Heart right ventricle (tissue), 16 donors: ENCODE measurements around the gene NOX3. TPM values are rescaled to one million over a fixed set of nuclear protein-coding genes. Genes with fewer than 3 reads are reported as not detected.

Experiments used
- ATAC-seq, 8 donors: fragments of 200-7000 bp; cut with Tn5 transposase; one replicate each; pipeline ENCODE4 v1.9.1; 2020; ENCODE audit warnings: mild to moderate bottlenecking in 8 of 8, moderate library complexity in 8 of 8, moderate number of reproducible peaks in 1 of 8
- DNase-seq, 2 donors: peaks; one replicate each; pipeline ENCODE4 v3.0.0-alpha.2; 2020
- H3K27ac ChIP-seq, 10 donors: fragments of 200-600 bp; sonication (generic) in 2 of 10; one replicate each; pipeline versions ENCODE4 v1.5.0 to v1.8.0; 2020 to 2022; ENCODE audit warnings: mild to moderate bottlenecking in 3 of 10
- H3K27me3 ChIP-seq, 7 donors: fragments of 200-600 bp; one replicate each; pipeline ENCODE4 v1.8.0; 2021 to 2022; ENCODE audit warnings: mild to moderate bottlenecking in 2 of 7
- H3K36me3 ChIP-seq, 9 donors: fragments of 200-600 bp; sonication (generic) in 1 of 9; one replicate each; pipeline versions ENCODE4 v1.5.0 to v1.8.0; 2020 to 2022; ENCODE audit warnings: mild to moderate bottlenecking in 2 of 9
- H3K4me1 ChIP-seq, 9 donors: fragments of 200-600 bp; sonication (generic) in 1 of 9; one replicate each; pipeline versions ENCODE4 v1.5.0 to v1.8.0; 2020 to 2022; ENCODE audit warnings: mild to moderate bottlenecking in 4 of 9
- H3K4me3 ChIP-seq, 10 donors: fragments of 200-600 bp; sonication (generic) in 2 of 10; one replicate each; pipeline versions ENCODE4 v1.5.0 to v1.8.0; 2020 to 2022; ENCODE audit warnings: mild to moderate bottlenecking in 7 of 10, moderate library complexity in 2 of 10
- H3K9me3 ChIP-seq, 11 donors: fragments of 200-600 bp in 10 of 11; sonication (generic) in 2 of 11; one replicate each; pipeline versions ENCODE4 v1.5.0 to v1.8.0; 2013 to 2022; ENCODE audit warnings: mild to moderate bottlenecking in 2 of 11, control low read depth in 1 of 11, moderate library complexity in 1 of 11
- CTCF ChIP-seq, 9 donors: fragments of 200-600 bp; sonication (generic) in 2 of 9; IDR thresholded peaks; one replicate each; pipeline versions ENCODE4 v1.5.0 to v1.8.0; 2021 to 2022; ENCODE audit warnings: antibody characterized with exemption in 9 of 9, mild to moderate bottlenecking in 5 of 9, moderate library complexity in 1 of 9
- WGBS, 2 donors: extraction: QIAGEN DNeasy Blood & Tissue Kit; methylation state at CpG; one replicate each; pipeline ENCODE4 v1.1.7; 2013; ENCODE audit warnings: inconsistent platforms in 1 of 2; 5-methylcytosine and 5-hydroxymethylcytosine counted together
- intact Hi-C, 10 donors: fragments of 100-400 bp; cut with DNase I; formaldehyde crosslinking; loops; one replicate each; pipeline versions ENCODE4 v1.11.1 to v1.14.2; 2022
- polyA plus RNA-seq, 2 donors: library from polyadenylated mRNA; stranded (reverse); fragments of 200-250 nt; gene quantifications; one replicate each; pipeline ENCODE4 v1.2.3, GENCODE V29; 2013
- total RNA-seq, 10 donors: library from RNA; stranded (reverse); fragmentation: NEBNext Ultra II Directional in 3 of 10; extraction: Animal tissue kit (Norgen Biotek cat#: 25700) in 3 of 10; gene quantifications; one replicate each; pipeline versions ENCODE4 v1.2.1 to v1.2.4, GENCODE V29; 2021 to 2023
- donor health status: Arrhythmogenic right ventricular cardiomyopathy.
- donor health status: ischemic (EF 13 %, LVEDD 7.1; RV severe dilation, severe dysfunction).
- donor health status: healthy with polysubstance abuse.
- donor health status: DM: no; HTN: yes; CAD: no.
- donor health status: DM: no; HTN: no; CAD: no.
- donor health status: ischemic (EF 25% LVEDD 6.9; RV normal size, moderate dysfunction).
- donor health status: ischemic (EF 25% LVEDD 5.7; RV mildly dilated, moderate dysfunction).
- donor health status: healthy.
- donor health status: DM: yes; HTN: yes; CAD: no.
- donor health status: Ischemic cardiomyopathy.
- donor health status: ischemic (EF 35%, LVEDD 5.7; RV mildly dilated, moderate dysfunction).
- donor health status: nonischemic (EF 11% LVEDD 7.7; RV severe dilation, severe dysfunction).
- donor health status: DM: yes; HTN: yes; CAD: no.
- donor health status: PGD.
- donor health status: ischemic (EF 29% LVEDD 5.4; RV normal size, mild dysfunction).
- donor health status: nonischemic (EF 23%, LVEDD 6.1; RV moderate dilation, normal function).

Gene NOX3
- total and polyA plus RNA-seq, 12 donors, result not detected

- Histone ChIP-seq H3K4me3 (no peak overlapping the region), H3K27ac (no peak overlapping the region), H3K4me1 (no peaks in the 10 kb centered on the region), H3K27me3 (no peaks in the 10 kb centered on the region), H3K9me3 (no peaks in the 10 kb centered on the region), H3K36me3 (no peaks in the 10 kb centered on the region)
- 56 to 60% methylated on average over 3 of the region's 3 CpGs for WGBS, 2 donors
- intact Hi-C loops, result no loop called here
- no peak for DNase-seq
- TF ChIP-seq CTCF (IDR thresholded peaks at IDR 0.05), result no peak
- no peak for ATAC-seq
Measured at GRCh38 chr6:155397172-155397705, 58.4 kb downstream of the NOX3 start.

- no peak for DNase-seq
- Histone ChIP-seq H3K4me1 (no peaks in the 10 kb centered on the region), H3K36me3 (no peaks in the 10 kb centered on the region), H3K9me3 (no peaks in the 10 kb centered on the region), H3K4me3 (no peak overlapping the region), H3K27me3 (no peaks in the 10 kb centered on the region), H3K27ac (no peak overlapping the region)
- no peak for ATAC-seq
- intact Hi-C loops, result no loop called here
- WGBS, 2 donors, result 88 to 89% methylated on average over 5 of the region's 5 CpGs
- no peak for TF ChIP-seq CTCF (IDR thresholded peaks at IDR 0.05)
Measured at GRCh38 chr6:155396605-155397004, 59.0 kb downstream of the NOX3 start.

- Histone ChIP-seq H3K4me3 (no peak overlapping the region), H3K36me3 (no peaks in the 10 kb centered on the region), H3K9me3 (no peaks in the 10 kb centered on the region), H3K27ac (no peak overlapping the region), H3K27me3 (no peaks in the 10 kb centered on the region), H3K4me1 (no peaks in the 10 kb centered on the region)
- no peak for TF ChIP-seq CTCF (IDR thresholded peaks at IDR 0.05)
- intact Hi-C loops, result no loop called here
- ATAC-seq (no peak), DNase-seq (no peak)
- WGBS, 2 donors, result 75 to 87% methylated on average over 1 of the region's 1 CpG
Measured at GRCh38 chr6:155395339-155395738, 60.3 kb downstream of the NOX3 start.

- Histone ChIP-seq H3K9me3 (peaks cover 0 to 13% (median 0%) of the 10 kb centered on the region in 11 donors), H3K36me3 (no peaks in the 10 kb centered on the region), H3K4me1 (no peaks in the 10 kb centered on the region), H3K27ac (no peak overlapping the region), H3K4me3 (no peak overlapping the region), H3K27me3 (no peaks in the 10 kb centered on the region)
- ATAC-seq (no peak), DNase-seq (no peak)
- intact Hi-C loops, result no loop called here
- WGBS, 2 donors, result 71 to 80% methylated on average over 3 of the region's 3 CpGs
- no peak for TF ChIP-seq CTCF (IDR thresholded peaks at IDR 0.05)
Measured at GRCh38 chr6:155389130-155389529, 66.5 kb downstream of the NOX3 start.
